ENCODE data around the gene LCE1F. TPM values are rescaled to one million over a fixed set of nuclear protein-coding genes. Genes with fewer than 3 reads are reported as not detected.

The LCE1F gene
- total RNA-seq, 1 experiment from 2014 or later, result not detected

DNA sequence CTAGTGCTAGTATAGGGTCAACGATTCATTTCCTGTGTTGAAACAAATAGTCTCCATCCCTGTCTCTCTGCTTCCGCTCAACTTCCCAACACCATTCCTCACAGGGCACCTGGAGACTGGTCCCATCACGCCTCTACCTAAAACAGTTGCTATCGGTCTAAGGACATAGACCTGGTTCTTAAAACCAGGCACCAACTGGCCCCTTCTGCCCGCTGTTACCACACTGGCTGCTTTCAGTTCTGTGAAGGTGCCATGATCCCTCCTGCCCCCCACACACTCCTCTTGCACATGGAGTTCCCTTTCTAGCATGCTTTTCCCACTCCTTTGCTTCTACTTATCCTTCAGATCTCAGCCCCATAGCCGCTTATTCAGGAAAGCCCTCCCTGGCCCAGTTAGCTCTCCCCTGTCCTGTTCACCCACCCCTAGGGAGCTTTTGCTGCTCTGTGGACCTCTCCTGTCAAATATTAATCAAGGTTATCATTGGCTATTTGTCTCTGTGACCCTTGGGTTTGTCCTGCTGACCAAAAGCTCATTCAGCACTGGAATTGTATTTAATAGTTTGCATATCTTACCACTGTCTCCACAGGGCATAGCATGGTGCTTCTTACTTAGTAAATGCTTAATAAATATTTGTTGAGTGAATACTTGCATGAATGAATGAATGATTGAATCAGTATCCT, 29.0 kb upstream of the LCE1F start:
- Histone ChIP-seq H3K9me3 (ENCODE audit: insufficient read depth, low read depth) (no peaks in the 10 kb centered on the region), H3K4me1 (replicated peaks; ENCODE audit: insufficient read depth) (no peaks in the 10 kb centered on the region), H3K4me2 (no peak overlapping the region; the same call in 1 of the 2 replicates), H3K27ac (no peak overlapping the region), H4K20me1 (ENCODE audit: insufficient read depth) (no peaks in the 10 kb centered on the region), H3K4me3 (no peak overlapping the region), H3K9me2 (ENCODE audit: insufficient read depth) (no peaks in the 10 kb centered on the region), H3K27me3 (ENCODE audit: insufficient read depth, low read depth) (no peaks in the 10 kb centered on the region), H3K36me3 (ENCODE audit: low read depth) (no peaks in the 10 kb centered on the region), H2AFZ (no peak overlapping the region), H3K79me2 (ENCODE audit: low read depth) (no peaks in the 10 kb centered on the region), H3F3A (ENCODE audit: insufficient read depth, low read depth) (no peaks in the 10 kb centered on the region)
- DNase-seq, result no peak
- intact Hi-C loops (cut with micrococcal nuclease; ENCODE audit: unreplicated experiment), result no loop called here
- ChIA-PET CTCF (interaction anchor here (0.9 kb wide), 1 partner anchor 446 kb away, joined by 3 read pairs; no protein-coding TSS in a partner anchor), POLR2A (ENCODE audit: unreplicated experiment) (no interaction called here)
- no TSS peak for BruUV-seq (replicated peaks)
- no peak for TF ChIP-seq EZH2 (IDR thresholded peaks at IDR 0.05; ENCODE audit: low read depth)
- TF ChIP-seq, protein P1, sequence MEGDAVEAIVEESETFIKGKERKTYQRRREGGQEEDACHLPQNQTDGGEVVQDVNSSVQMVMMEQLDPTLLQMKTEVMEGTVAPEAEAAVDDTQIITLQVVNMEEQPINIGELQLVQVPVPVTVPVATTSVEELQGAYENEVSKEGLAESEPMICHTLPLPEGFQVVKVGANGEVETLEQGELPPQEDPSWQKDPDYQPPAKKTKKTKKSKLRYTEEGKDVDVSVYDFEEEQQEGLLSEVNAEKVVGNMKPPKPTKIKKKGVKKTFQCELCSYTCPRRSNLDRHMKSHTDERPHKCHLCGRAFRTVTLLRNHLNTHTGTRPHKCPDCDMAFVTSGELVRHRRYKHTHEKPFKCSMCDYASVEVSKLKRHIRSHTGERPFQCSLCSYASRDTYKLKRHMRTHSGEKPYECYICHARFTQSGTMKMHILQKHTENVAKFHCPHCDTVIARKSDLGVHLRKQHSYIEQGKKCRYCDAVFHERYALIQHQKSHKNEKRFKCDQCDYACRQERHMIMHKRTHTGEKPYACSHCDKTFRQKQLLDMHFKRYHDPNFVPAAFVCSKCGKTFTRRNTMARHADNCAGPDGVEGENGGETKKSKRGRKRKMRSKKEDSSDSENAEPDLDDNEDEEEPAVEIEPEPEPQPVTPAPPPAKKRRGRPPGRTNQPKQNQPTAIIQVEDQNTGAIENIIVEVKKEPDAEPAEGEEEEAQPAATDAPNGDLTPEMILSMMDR (conservative IDR thresholded peaks at IDR 0.05), result no peak

DNA sequence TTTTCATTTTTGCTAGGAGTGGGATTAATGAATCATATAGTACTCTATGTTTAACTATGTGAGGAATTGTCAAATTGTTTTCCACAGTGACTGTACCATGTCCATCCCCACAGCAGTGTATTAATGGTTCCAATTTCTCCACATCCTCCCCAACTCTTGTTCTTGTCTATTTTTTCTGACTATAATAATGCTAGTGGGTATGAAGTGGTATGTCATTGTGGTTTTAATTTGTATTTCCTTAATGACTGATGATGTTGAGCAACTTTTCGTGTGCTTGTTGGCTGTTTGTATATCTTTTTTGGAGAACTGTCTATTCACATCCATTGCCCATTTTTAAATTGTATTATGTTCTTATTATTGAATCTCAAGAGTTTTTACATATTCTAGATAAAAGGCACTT, 27.1 kb upstream of the LCE1F start:
- Histone ChIP-seq H3K27ac (no peak overlapping the region), H3K9me2 (ENCODE audit: insufficient read depth) (no peaks in the 10 kb centered on the region), H3K79me2 (ENCODE audit: low read depth) (no peaks in the 10 kb centered on the region), H3K4me1 (replicated peaks; ENCODE audit: insufficient read depth) (no peaks in the 10 kb centered on the region), H3K27me3 (ENCODE audit: insufficient read depth, low read depth) (no peaks in the 10 kb centered on the region), H3K4me2 (no peak overlapping the region), H3K9me3 (ENCODE audit: insufficient read depth, low read depth) (no peaks in the 10 kb centered on the region), H3F3A (ENCODE audit: insufficient read depth, low read depth) (no peaks in the 10 kb centered on the region), H3K4me3 (no peak overlapping the region), H2AFZ (no peak overlapping the region), H4K20me1 (ENCODE audit: insufficient read depth) (no peaks in the 10 kb centered on the region), H3K36me3 (ENCODE audit: low read depth) (no peaks in the 10 kb centered on the region)
- BruUV-seq (replicated peaks), result no TSS peak
- POLR2A ChIA-PET (ENCODE audit: unreplicated experiment), result no interaction called here
- DNase-seq, result no peak
- intact Hi-C loops (cut with micrococcal nuclease; ENCODE audit: unreplicated experiment), result no loop called here
- CTCF ChIA-PET, result no interaction called here
- no peak for TF ChIP-seq EZH2 (IDR thresholded peaks at IDR 0.05; ENCODE audit: low read depth)
- TF ChIP-seq, protein P1 (conservative IDR thresholded peaks at IDR 0.05), result no peak

DNA sequence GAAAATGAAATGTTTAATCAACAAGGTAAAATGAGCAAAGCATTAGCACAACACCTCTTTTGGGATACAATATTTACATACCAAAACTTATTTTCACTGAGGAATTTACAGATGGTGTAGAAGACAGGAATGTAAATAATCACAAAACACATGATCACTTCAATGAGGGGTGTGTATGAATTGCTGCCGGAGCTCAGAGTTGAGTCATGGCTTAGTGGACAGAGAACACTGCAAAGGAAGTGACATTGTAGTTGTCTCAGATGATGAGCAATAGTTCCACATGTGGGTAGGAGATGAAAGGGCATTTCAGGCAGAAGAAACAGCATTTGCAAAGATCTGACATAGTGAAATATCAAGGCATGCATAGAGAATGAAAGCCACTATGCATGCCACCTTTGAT, 22.7 kb upstream of the LCE1F start:
- H3K36me3 ChIP-seq (ENCODE audit: low read depth), result no peaks in the 10 kb centered on the region
- no peaks in the 10 kb centered on the region for H3K4me1 ChIP-seq (replicated peaks; ENCODE audit: insufficient read depth)
- no peak for TF ChIP-seq EZH2 (IDR thresholded peaks at IDR 0.05; ENCODE audit: low read depth)
- H3K27me3 ChIP-seq (ENCODE audit: insufficient read depth, low read depth), result peaks cover 25% of the 10 kb centered on the region
- no peaks in the 10 kb centered on the region for H3K79me2 ChIP-seq (ENCODE audit: low read depth)
- intact Hi-C loops (cut with micrococcal nuclease; ENCODE audit: unreplicated experiment), result no loop called here
- H3K9me3 ChIP-seq (ENCODE audit: insufficient read depth, low read depth), result no peaks in the 10 kb centered on the region
- H2AFZ ChIP-seq, result no peak overlapping the region
- H3K4me3 ChIP-seq, result no peak overlapping the region
- H3K27ac ChIP-seq, result no peak overlapping the region
- BruUV-seq (replicated peaks), result no TSS peak
- DNase-seq, result no peak
- ChIA-PET POLR2A (ENCODE audit: unreplicated experiment) (no interaction called here), CTCF (no interaction called here)
- H3F3A ChIP-seq (ENCODE audit: insufficient read depth, low read depth), result no peaks in the 10 kb centered on the region
- no peaks in the 10 kb centered on the region for H4K20me1 ChIP-seq (ENCODE audit: insufficient read depth)
- no peaks in the 10 kb centered on the region for H3K9me2 ChIP-seq (ENCODE audit: insufficient read depth)
- no peak overlapping the region for H3K4me2 ChIP-seq

DNA sequence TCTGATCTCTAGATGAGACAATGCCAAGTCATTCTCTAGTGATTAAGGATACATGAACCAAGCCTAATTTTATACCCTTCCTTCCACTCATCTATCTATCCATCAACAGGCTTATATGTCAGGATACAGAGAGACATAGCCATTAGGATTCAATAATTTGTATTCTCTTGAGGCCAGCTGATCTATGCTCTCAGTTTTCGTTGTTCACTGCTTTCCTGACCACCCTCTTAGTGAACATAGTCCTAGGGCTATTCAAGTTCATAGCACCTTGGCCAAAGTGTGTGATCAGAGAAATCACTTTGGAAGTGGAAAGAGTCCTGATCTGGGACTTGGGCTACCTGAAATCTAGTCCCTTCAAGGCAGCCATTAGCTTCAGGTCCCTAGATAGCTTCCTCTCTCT, 21.4 kb upstream of the LCE1F start:
- intact Hi-C loops (cut with micrococcal nuclease; ENCODE audit: unreplicated experiment), result no loop called here
- ChIA-PET POLR2A (ENCODE audit: unreplicated experiment) (no interaction called here), CTCF (no interaction called here)
- no peak overlapping the region for H2AFZ ChIP-seq
- no peak overlapping the region for H3K4me3 ChIP-seq
- H3K4me2 ChIP-seq, result no peak overlapping the region
- H3K4me1 ChIP-seq (replicated peaks; ENCODE audit: insufficient read depth), result no peaks in the 10 kb centered on the region
- DNase-seq, result no peak
- no peak overlapping the region for H3K27ac ChIP-seq
- no TSS peak for BruUV-seq (replicated peaks)
- no peaks in the 10 kb centered on the region for H3F3A ChIP-seq (ENCODE audit: insufficient read depth, low read depth)
- peaks cover 39% of the 10 kb centered on the region for H3K27me3 ChIP-seq (ENCODE audit: insufficient read depth, low read depth)
- TF ChIP-seq, protein P1 (conservative IDR thresholded peaks at IDR 0.05), result no peak
- no peak for TF ChIP-seq EZH2 (IDR thresholded peaks at IDR 0.05; ENCODE audit: low read depth)
- H3K36me3 ChIP-seq (ENCODE audit: low read depth), result no peaks in the 10 kb centered on the region
- no peaks in the 10 kb centered on the region for H3K79me2 ChIP-seq (ENCODE audit: low read depth)
- H3K9me2 ChIP-seq (ENCODE audit: insufficient read depth), result no peaks in the 10 kb centered on the region
- no peaks in the 10 kb centered on the region for H4K20me1 ChIP-seq (ENCODE audit: insufficient read depth)
- no peaks in the 10 kb centered on the region for H3K9me3 ChIP-seq (ENCODE audit: insufficient read depth, low read depth)

Data from PC-9 (cell line).